IPS DF 4.7 (cell line): Measurements from ENCODE around the gene NOTCH1.

Source experiments
- DNase-seq: peaks from one replicate; pipeline ENCODE4 v3.0.0-alpha.2; 2013; ENCODE audit warnings: low spot score; ENCODE audit errors: extremely low read depth

Gene NOTCH1

DNA sequence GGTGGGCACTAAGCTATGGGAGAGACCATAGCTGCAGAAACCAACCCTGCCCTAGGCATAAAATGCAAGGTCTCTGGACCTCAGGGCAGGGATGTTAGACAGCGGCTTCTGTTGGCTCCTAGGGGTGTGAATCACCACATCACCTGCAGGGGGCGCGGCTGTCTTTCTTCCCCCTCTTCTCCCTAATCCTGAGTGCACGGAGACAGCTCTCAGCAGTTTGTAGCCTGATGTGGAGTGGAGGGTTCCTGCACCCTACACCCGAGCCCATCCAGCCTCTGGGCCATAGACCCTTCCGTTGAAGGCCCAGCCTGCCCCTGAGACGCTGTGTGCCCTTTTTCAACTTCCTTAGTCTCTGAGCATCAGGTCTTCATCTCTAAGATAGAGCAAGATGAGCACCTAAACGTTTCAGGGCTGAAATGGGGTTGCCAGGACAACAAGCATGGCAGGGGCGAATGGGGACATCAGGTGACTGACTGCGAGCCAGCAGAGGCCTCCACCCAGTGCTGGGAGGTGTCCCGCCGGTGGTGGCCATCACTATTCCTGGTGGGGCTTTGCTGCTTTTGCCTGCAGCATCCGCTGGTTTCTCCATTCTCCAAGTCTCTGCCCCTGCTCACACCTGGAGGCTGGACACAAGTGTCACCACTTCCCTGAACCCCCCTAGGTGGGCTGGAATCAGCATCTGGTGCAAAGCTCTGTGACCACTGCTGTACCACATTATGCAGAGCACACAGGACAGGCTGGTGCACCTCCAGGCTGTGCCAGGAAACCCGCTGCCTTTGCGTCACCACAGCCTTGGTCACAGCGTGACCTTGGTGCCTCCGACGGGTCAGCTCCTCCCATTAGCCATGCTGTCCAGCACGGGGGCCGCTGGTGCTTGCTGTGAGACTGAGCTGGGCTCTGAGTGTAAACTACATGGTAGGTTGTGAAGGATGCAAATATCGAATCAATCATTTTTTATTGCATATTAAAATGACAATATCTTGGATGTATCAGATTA is 60.5 kb downstream of the NOTCH1 start:
- peak; percentile 36 for DNase-seq

GRCh38 chr9:136484153-136485048 is 61.4 kb downstream of the NOTCH1 start:
- no peak for DNase-seq

DNA sequence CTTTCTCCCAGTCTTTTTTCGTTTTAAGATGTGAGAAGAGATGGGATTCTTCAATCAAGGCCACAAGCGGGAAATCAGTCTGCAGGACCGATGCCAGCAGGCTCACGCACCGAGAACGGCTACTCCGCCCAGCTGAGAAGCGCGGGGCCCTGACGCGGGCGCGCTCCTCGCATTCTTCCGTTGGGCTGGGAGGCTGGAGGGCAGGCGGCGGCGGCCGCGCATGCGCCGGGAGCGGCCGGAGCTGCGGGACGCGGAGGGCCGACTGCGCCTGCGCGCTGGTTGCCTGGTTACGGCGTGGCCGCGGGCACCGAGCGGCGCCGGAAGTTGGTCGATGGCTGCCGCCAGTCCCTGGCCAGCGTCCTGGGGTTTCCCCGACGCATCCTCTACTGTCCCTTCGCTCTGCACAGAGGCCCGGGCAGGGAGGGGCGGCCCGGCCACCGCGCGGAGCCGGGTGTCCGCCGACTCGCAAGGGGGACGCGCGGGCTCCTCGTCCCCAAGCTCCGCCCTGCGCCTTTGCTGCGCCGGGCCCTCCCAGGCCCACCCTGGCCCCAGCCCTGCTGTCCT is 62.2 kb downstream of the NOTCH1 start:
- DNase-seq: peak; percentile 30

- DNase-seq: peak; percentile 33
These were observed 62.9 kb downstream of the NOTCH1 start, which contains the start of gene SEC16A for GRCh38 chr9:136482793-136483588. TSS of gene SEC16A (minus strand) at chr9:136483040. CDS start at chr9:136477615, 5,425 bp downstream.

- DNase-seq: no peak
These were observed 63.6 kb downstream of the NOTCH1 start for GRCh38 chr9:136482046-136482792.

DNA sequence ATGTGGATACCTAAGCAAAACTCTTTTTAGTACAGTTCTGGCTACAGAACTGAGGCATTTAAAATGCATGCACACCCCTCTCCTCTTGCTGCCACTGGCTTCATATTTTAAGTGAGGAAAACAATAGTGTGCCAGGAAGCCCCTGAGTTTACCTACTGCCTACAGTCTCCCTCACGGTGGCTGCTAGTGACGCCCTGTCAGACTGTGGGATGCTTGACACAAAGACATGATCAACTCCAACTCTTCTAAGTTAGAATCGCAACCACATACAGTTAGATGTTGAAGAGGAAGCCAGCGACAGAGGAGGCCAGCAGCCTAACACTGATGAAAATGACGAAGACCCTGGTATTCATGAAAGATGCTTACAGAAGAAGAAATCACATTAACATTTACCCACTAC is 64.3 kb downstream of the NOTCH1 start:
- no peak for DNase-seq

- no peak for DNase-seq
These were observed 69.3 kb downstream of the NOTCH1 start for GRCh38 chr9:136476369-136477150.

DNA sequence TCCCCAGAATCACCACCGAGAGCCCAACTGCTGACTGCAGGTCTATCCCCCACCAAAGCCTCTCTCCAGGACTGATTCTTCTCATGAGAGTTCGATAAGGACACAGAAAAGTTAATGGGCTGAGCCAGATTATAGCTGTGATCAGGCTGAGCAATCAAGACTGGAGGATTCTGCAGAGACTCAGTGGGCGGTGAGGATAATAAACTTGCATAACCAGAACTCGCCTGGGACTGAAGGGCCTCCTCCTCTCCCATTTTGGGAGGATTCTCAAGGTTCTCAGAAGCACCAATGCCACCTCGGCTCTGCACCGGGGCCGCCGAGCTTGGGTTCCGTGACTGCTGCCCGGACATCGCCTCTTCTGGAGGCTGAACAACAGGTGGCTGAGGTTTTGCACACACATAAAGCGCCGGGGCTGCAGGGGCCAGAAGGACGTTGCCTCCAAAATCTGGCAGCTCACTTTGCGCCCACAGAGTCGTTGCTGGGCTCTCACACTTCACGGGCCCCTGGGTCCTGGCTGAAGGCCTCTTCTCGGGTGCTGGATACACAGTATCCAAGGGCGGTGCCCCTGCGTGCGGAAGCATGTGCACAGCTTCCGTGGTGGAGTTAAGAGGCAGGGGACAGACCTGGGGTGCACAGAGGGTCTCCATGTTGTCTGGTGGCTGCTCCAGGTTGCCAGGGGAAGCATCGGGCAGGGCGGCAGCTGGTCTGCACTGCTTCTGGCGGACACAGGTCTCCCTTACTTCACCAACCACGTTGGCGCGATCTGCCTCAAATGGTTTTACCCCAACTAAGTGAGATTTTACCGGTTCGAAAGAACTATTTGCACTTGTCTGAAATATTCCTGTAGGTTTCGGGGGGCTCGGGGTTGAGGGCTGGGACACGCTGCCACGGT is 70.6 kb downstream of the NOTCH1 start:
- no peak for DNase-seq

GRCh38 chr9:136474021-136474640 is 71.7 kb downstream of the NOTCH1 start:
- DNase-seq: no peak

- DNase-seq: no peak
These were observed 72.5 kb downstream of the NOTCH1 start for GRCh38 chr9:136473354-136473721.

- no peak for DNase-seq
These were observed 73.1 kb downstream of the NOTCH1 start for GRCh38 chr9:136472640-136473353.

GRCh38 chr9:136471802-136472487 is 73.9 kb downstream of the NOTCH1 start:
- no peak for DNase-seq

GRCh38 chr9:136470792-136471469 is 74.9 kb downstream of the NOTCH1 start:
- DNase-seq: no peak

DNA sequence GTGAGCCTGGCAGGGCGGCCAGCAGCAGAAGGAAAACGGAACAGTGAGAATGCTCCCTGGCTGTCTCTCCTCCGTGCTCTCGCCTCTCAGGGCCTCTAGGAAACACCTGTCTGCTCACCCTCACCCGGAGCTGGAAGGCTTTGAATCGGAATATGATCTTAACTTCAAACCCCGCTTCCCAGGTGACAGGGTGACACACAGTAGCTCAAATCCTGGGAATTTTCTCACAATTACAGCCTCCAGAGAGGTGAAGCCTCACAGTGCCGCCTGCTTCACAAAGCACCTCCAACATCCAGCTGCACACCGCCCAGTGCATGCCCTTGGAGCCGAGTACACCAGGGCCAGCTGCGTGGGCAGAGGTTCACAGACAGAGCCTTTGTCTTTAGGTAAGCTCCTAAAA is 75.5 kb downstream of the NOTCH1 start:
- DNase-seq: no peak

GRCh38 chr9:136467766-136468165 is 78.1 kb downstream of the NOTCH1 start:
- no peak for DNase-seq

DNA sequence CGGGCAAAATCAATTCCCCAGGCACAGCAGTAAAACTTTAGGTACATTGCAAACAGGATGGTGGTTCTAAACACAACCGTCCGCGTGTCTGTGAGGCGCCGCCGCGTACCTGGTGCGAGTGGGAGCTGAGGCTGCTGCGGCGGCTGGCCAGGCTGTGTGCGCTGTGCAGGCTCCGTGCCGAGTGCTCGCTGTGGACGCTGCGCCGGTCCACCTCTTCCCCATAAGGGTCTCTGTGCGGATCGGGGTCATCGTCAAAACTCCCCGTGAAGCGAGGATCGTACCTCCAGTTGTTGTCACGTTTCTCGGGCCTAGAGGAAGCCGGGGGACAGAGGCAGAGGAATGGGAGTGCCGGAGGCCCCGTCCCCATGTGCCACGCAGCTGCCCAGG is 79.7 kb downstream of the NOTCH1 start:
- DNase-seq: no peak
